KMS-11 (cell line): ENCODE data around the gene IQCB1.
"Not testable (repeated sequence)": the region's sequence is repeated elsewhere in the genome, so short reads cannot be mapped to it uniquely, and the experiment has no call there.

ENCODE experiments used
- H2AFZ ChIP-seq: fragments of 200-600 bp; sonication (generic); 2 replicates; pipeline ENCODE4 v1.6.1; 2016; ENCODE audit warnings: antibody characterized with exemption, mixed run types, low read depth
- H3K27ac ChIP-seq: fragments of 200-600 bp; sonication (generic); 2 replicates; pipeline ENCODE4 v1.6.1; 2016; ENCODE audit warnings: mild to moderate bottlenecking, mixed run types
- H3K27me3 ChIP-seq: fragments of 200-600 bp; sonication (generic); 2 replicates; pipeline ENCODE4 v1.6.1; 2017; ENCODE audit warnings: mild to moderate bottlenecking, low read depth, mixed run types, moderate library complexity; ENCODE audit not compliant: insufficient read depth
- H3K36me3 ChIP-seq: fragments of 200-600 bp; sonication (generic); 2 replicates; pipeline ENCODE4 v1.6.1; 2017; ENCODE audit warnings: mild to moderate bottlenecking, mixed run types; ENCODE audit not compliant: insufficient read depth
- H3K4me1 ChIP-seq: fragments of 200-600 bp; sonication (generic); 2 replicates; pipeline ENCODE4 v1.6.1; 2016; ENCODE audit warnings: mild to moderate bottlenecking, low read depth, mixed run types; ENCODE audit not compliant: poor library complexity, severe bottlenecking
- H3K4me2 ChIP-seq: fragments of 200-600 bp; sonication (generic); 2 replicates; pipeline ENCODE4 v1.7.0; 2016; ENCODE audit warnings: mild to moderate bottlenecking, mixed run types
- H3K4me3 ChIP-seq: fragments of 200-600 bp; sonication (generic); IDR thresholded peaks from 2 replicates; pipeline ENCODE4 v1.6.1; 2017; ENCODE audit warnings: low read depth, low read length, mixed read lengths; ENCODE audit not compliant: insufficient read depth
- H3K79me2 ChIP-seq: fragments of 200-600 bp; sonication (generic); 2 replicates; pipeline ENCODE4 v1.6.1; 2016; ENCODE audit warnings: low read depth, mixed run types; ENCODE audit not compliant: insufficient read depth
- H3K9ac ChIP-seq: fragments of 200-600 bp; sonication (generic); 2 replicates; pipeline ENCODE4 v1.6.1; 2016; ENCODE audit warnings: mild to moderate bottlenecking, mixed run types
- H4K20me1 ChIP-seq: fragments of 200-600 bp; sonication (generic); 2 replicates; pipeline ENCODE4 v1.6.1; 2016; ENCODE audit warnings: mild to moderate bottlenecking, mixed run types; ENCODE audit not compliant: insufficient read depth
- CTCF ChIP-seq: fragments of 200-600 bp; sonication (generic); conservative IDR thresholded peaks from 2 replicates; pipeline ENCODE4 v1.6.1; 2017; ENCODE audit warnings: low read depth, mild to moderate bottlenecking, antibody characterized with exemption, low read length, moderate library complexity, mixed read lengths

IQCB1 gene

DNA sequence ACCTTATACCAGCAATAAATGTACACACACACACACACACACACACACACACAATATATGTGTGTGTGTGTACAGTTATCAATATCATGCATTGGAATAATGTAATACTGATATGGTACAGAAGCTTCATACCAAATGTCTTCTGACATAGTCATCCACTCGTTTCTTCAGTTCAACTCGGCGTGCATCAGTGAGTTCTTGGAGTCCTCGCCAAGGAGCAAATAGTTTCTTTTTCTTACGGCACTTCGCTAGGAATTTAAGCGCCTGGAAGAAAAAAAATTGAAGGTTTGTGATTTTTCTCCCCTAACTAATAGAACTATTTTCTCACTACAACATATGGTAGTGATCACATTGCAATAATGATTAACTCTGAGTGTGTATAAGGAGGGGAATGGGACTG lies 53.2 kb downstream of the IQCB1 start:
- H3K9ac ChIP-seq, result no peak overlapping the region
- H4K20me1 ChIP-seq, result no peaks in the 10 kb centered on the region
- H3K79me2 ChIP-seq, result no peaks in the 10 kb centered on the region
- H3K4me3 ChIP-seq, result no peak overlapping the region
- H3K4me1 ChIP-seq, result no peaks in the 10 kb centered on the region
- no peak overlapping the region for H2AFZ ChIP-seq
- TF ChIP-seq CTCF, result no peak
- H3K4me2 ChIP-seq, result no peak overlapping the region
- no peak overlapping the region for H3K27ac ChIP-seq
- H3K36me3 ChIP-seq, result no peaks in the 10 kb centered on the region
- no peaks in the 10 kb centered on the region for H3K27me3 ChIP-seq

GRCh38 chr3:121775095-121775494 lies 59.8 kb downstream of the IQCB1 start:
- H3K36me3 ChIP-seq, H4K20me1 ChIP-seq, H3K4me3 ChIP-seq, H3K27me3 ChIP-seq, H3K27ac ChIP-seq, H3K79me2 ChIP-seq, H3K4me1 ChIP-seq, H3K4me2 ChIP-seq, H2AFZ ChIP-seq, H3K9ac ChIP-seq: not testable (repeated sequence)

DNA sequence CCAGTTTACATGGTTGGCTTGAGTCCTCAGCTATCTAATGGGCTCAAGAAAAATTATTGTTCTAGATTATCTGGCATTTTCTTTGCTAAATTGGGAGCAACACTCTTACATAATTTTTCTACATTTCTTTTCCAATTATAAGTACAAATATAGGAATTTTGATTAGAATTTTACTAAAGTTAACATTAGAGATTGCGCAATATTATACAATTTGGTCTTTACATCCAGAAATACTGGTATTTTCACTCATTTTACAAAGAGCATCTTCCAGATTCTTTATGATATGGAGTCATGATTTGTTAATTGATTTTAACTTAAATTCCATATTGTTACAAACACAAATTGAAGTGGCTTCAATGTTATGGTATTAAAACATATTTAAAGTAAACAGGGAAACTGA lies 65.6 kb downstream of the IQCB1 start:
- H3K9ac ChIP-seq, result no peak overlapping the region
- H3K36me3 ChIP-seq, result peaks cover 7% of the 10 kb centered on the region; the same call in 1 of the 2 replicates
- no peaks in the 10 kb centered on the region for H4K20me1 ChIP-seq
- no peaks in the 10 kb centered on the region for H3K27me3 ChIP-seq
- H2AFZ ChIP-seq, result no peak overlapping the region
- no peak overlapping the region for H3K4me2 ChIP-seq
- H3K79me2 ChIP-seq, result no peaks in the 10 kb centered on the region
- H3K4me1 ChIP-seq, result no peaks in the 10 kb centered on the region
- TF ChIP-seq CTCF, result no peak
- H3K27ac ChIP-seq, result no peak overlapping the region
- no peak overlapping the region for H3K4me3 ChIP-seq

DNA sequence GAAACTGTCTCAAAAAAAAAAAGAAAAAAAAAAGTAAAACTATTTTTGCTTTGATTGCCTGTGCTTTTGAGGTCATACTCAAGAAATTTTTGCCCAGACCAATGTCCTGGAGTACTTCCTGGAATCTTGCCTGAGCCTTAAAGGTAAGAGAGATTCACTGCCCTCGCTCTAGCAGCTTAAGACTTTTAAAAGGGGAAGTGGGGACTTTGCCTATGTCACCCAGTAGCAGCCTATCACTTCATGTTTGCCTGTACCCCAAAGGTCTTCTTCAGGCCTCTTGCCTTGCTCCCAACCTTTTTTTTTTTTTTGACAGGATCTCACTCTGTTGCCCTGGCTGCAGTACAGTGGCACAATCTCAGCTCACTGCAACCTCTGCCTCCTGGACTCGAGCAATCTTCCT lies 66.4 kb downstream of the IQCB1 start:
- H3K4me1 ChIP-seq, result no peaks in the 10 kb centered on the region
- no peak overlapping the region for H3K27ac ChIP-seq
- TF ChIP-seq CTCF, result no peak
- H3K4me3 ChIP-seq, result no peak overlapping the region
- H3K27me3 ChIP-seq, result no peaks in the 10 kb centered on the region
- H3K9ac ChIP-seq, result no peak overlapping the region
- no peak overlapping the region for H3K4me2 ChIP-seq
- no peaks in the 10 kb centered on the region for H4K20me1 ChIP-seq
- peaks cover 7% of the 10 kb centered on the region; the same call in 1 of the 2 replicates for H3K36me3 ChIP-seq
- no peaks in the 10 kb centered on the region for H3K79me2 ChIP-seq
- H2AFZ ChIP-seq, result no peak overlapping the region

GRCh38 chr3:121759541-121760202 lies 75.2 kb downstream of the IQCB1 start:
- Histone ChIP-seq H3K9ac (no peak overlapping the region), H3K27me3 (no peaks in the 10 kb centered on the region), H2AFZ (no peak overlapping the region), H3K79me2 (no peaks in the 10 kb centered on the region), H3K36me3 (no peaks in the 10 kb centered on the region), H3K4me1 (no peaks in the 10 kb centered on the region), H4K20me1 (no peaks in the 10 kb centered on the region), H3K4me3 (no peak overlapping the region), H3K4me2 (no peak overlapping the region), H3K27ac (no peak overlapping the region)
- no peak for TF ChIP-seq CTCF
